Measurements from ENCODE around the gene HSPA8.
"Not testable (repeated sequence)": the region's sequence is repeated elsewhere in the genome, so short reads cannot be mapped to it uniquely, and the experiment has no call there.

HSPA8 gene

GRCh38 chr11:123061403-123062157, at the start of gene HSPA8:
Gene HSPA8 (minus strand): TSS chr11:123062136. CDS start chr11:123061324, 812 bp downstream.
- DNase-seq, result peak; percentile 4

GRCh38 chr11:123111465-123111864, 49.5 kb upstream of the HSPA8 start:
- DNase-seq, result peak; percentile 23

GRCh38 chr11:123110397-123110796, 48.5 kb upstream of the HSPA8 start:
- no peak for DNase-seq

GRCh38 chr11:123107945-123108495, 46.1 kb upstream of the HSPA8 start:
- DNase-seq, result no peak

GRCh38 chr11:123104697-123105096, 42.8 kb upstream of the HSPA8 start:
- DNase-seq, result no peak

GRCh38 chr11:123103326-123103980, 41.5 kb upstream of the HSPA8 start:
- peak; percentile 44 for DNase-seq

- DNase-seq, result no peak
Observed at GRCh38 chr11:123100379-123101085, 38.6 kb upstream of the HSPA8 start.

- DNase-seq, result no peak
Observed at GRCh38 chr11:123098990-123099389, 37.1 kb upstream of the HSPA8 start.

- no peak for DNase-seq
Observed at GRCh38 chr11:123093739-123094138, 31.8 kb upstream of the HSPA8 start.

- no peak for DNase-seq
Observed at GRCh38 chr11:123091506-123091905, 29.6 kb upstream of the HSPA8 start.

- not testable (repeated sequence) for DNase-seq
Observed at GRCh38 chr11:123090168-123090567, 28.2 kb upstream of the HSPA8 start.

GRCh38 chr11:123088896-123089295, 27.0 kb upstream of the HSPA8 start:
- not testable (repeated sequence) for DNase-seq

- DNase-seq, result not testable (repeated sequence)
Observed at GRCh38 chr11:123087657-123088056, 25.7 kb upstream of the HSPA8 start.

- no peak for DNase-seq
Observed at GRCh38 chr11:123086305-123086704, 24.4 kb upstream of the HSPA8 start.

- no peak for DNase-seq
Observed at GRCh38 chr11:123085497-123085896, 23.6 kb upstream of the HSPA8 start.

- DNase-seq, result no peak
Observed at GRCh38 chr11:123084454-123084853, 22.5 kb upstream of the HSPA8 start.

- DNase-seq, result peak; percentile 72
Observed at GRCh38 chr11:123083623-123084029, 21.7 kb upstream of the HSPA8 start.

- no peak for DNase-seq
Observed at GRCh38 chr11:123082977-123083376, 21.0 kb upstream of the HSPA8 start.

GRCh38 chr11:123080015-123080414, 18.1 kb upstream of the HSPA8 start:
- no peak for DNase-seq

- no peak for DNase-seq
Observed at GRCh38 chr11:123076484-123076883, 14.5 kb upstream of the HSPA8 start.

GRCh38 chr11:123073343-123074057, 11.6 kb upstream of the HSPA8 start:
- DNase-seq, result no peak

GRCh38 chr11:123072762-123073161, 10.8 kb upstream of the HSPA8 start:
- DNase-seq, result no peak

GRCh38 chr11:123072332-123072761, 10.4 kb upstream of the HSPA8 start:
- no peak for DNase-seq

Measured in SHP77 treated with DMSO at 0.1 percent for 48 hours (cell line).